Left ventricle myocardium inferior (tissue), 1 donor: ENCODE results near the gene BRD3. TPM values are rescaled to one million over a fixed set of nuclear protein-coding genes. Genes with fewer than 3 reads are reported as not detected.

Source experiments
- DNase-seq: peaks from one replicate; pipeline ENCODE4 v3.0.0-alpha.2; 2020
- H3K27ac ChIP-seq: fragments of 200-600 bp; replicated peaks from 2 replicates; pipeline ENCODE4 v1.8.0; 2021
- H3K27me3 ChIP-seq: fragments of 200-600 bp; 2 replicates; pipeline ENCODE4 v1.8.0; 2021; ENCODE audit warnings: low read depth
- H3K36me3 ChIP-seq: fragments of 200-600 bp; 2 replicates; pipeline ENCODE4 v1.8.0; 2021
- H3K4me1 ChIP-seq: fragments of 200-600 bp; 2 replicates; pipeline ENCODE4 v1.8.0; 2021
- H3K4me3 ChIP-seq: fragments of 200-600 bp; 2 replicates; pipeline ENCODE4 v1.8.0; 2021; ENCODE audit warnings: mild to moderate bottlenecking, moderate library complexity
- H3K9me3 ChIP-seq: fragments of 200-600 bp; replicated peaks from 2 replicates; pipeline ENCODE4 v1.8.0; 2021
- intact Hi-C: fragments of 100-400 bp; cut with micrococcal nuclease; formaldehyde crosslinking; loops from one replicate; pipeline ENCODE4 v1.11.0; 2022
- total RNA-seq: library from RNA; stranded (reverse); fragmentation: NEBNext Ultra II Directional; extraction: Animal tissue kit (Norgen Biotek cat#: 25700); gene quantifications from one replicate; pipeline ENCODE4 v1.2.1, GENCODE V29; 2021
- TF ChIP-seq, protein P1 (sequence below): fragments of 200-600 bp; IDR thresholded peaks from 2 replicates; pipeline ENCODE4 v1.8.0; 2021; ENCODE audit warnings: antibody characterized with exemption, mild to moderate bottlenecking, borderline replicate concordance
- donor health status: DM: no; HTN: yes; CAD: no; lungs with severe emphysema.

The BRD3 gene
- total RNA-seq, 1 donor from 2014 or later = 24.7 TPM

DNA sequence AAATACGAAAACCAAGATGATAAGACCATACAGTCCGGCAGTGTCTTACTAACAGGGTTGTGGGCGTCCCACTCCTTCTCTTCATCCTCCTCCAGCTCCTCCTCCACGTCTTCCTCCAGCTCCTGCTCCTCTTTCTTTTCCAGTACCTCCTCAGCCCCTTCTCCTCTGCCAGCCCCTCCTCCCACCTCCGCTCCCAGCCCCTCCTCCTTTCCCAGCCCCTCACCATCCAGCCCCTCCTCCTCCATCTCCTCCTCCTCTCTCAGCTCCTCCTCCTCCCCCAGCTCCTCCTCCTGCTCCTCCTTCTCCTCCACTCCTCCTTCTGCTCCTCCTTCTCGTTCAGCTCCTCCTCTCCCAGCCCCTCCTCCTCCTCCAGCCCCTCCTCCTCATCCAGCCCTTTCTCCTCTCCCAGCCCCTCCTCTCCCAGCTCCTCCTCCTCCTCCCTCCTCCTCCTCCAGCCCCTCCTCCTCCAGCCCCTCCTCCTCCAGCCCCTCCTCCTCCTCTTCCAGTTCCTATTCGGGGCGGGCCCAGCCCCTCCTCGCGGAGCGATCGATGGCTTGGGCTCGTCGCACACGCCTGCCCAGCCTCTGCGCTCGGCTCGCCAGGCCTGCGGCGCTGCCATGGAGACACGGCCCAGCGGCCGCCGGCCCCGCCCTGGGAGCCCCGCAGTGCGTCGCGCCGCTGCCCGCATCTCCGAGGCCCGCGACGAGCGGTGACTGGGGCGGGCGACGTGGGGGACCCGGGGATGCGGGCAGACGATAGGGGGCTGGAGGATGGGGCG lies 42.8 kb downstream of the BRD3 start, which contains the start of gene BRD3OS:
TSS of gene BRD3OS (plus strand) at position 654 of the 778 bp plus-strand sequence. CDS start 1,267 bp downstream, outside the sequence.
- intact Hi-C loops = no loop called here
- DNase-seq = peak; percentile 94
- H3K27me3 ChIP-seq = no peaks in the 10 kb centered on the region
- H3K27ac ChIP-seq = peak within 1 kb of the TSS; percentile 74
- no peaks in the 10 kb centered on the region for H3K9me3 ChIP-seq
- peak within 1 kb of the TSS; percentile 78 for H3K4me3 ChIP-seq
- TF ChIP-seq, protein P1, sequence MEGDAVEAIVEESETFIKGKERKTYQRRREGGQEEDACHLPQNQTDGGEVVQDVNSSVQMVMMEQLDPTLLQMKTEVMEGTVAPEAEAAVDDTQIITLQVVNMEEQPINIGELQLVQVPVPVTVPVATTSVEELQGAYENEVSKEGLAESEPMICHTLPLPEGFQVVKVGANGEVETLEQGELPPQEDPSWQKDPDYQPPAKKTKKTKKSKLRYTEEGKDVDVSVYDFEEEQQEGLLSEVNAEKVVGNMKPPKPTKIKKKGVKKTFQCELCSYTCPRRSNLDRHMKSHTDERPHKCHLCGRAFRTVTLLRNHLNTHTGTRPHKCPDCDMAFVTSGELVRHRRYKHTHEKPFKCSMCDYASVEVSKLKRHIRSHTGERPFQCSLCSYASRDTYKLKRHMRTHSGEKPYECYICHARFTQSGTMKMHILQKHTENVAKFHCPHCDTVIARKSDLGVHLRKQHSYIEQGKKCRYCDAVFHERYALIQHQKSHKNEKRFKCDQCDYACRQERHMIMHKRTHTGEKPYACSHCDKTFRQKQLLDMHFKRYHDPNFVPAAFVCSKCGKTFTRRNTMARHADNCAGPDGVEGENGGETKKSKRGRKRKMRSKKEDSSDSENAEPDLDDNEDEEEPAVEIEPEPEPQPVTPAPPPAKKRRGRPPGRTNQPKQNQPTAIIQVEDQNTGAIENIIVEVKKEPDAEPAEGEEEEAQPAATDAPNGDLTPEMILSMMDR = no peak
- peaks cover 16% of the 10 kb centered on the region for H3K4me1 ChIP-seq
- H3K36me3 ChIP-seq = peaks cover 2% of the 10 kb centered on the region

- Histone ChIP-seq H3K27me3 (no peaks in the 10 kb centered on the region), H3K27ac (peak overlapping the region; percentile 52), H3K9me3 (no peaks in the 10 kb centered on the region), H3K4me1 (peaks cover 16% of the 10 kb centered on the region), H3K4me3 (peak overlapping the region; percentile 78), H3K36me3 (no peaks in the 10 kb centered on the region)
- DNase-seq = no peak
- TF ChIP-seq, protein P1 = no peak
- intact Hi-C loops = no loop called here
Measured at GRCh38 chr9:134024214-134024792, 43.5 kb downstream of the BRD3 start.

DNA sequence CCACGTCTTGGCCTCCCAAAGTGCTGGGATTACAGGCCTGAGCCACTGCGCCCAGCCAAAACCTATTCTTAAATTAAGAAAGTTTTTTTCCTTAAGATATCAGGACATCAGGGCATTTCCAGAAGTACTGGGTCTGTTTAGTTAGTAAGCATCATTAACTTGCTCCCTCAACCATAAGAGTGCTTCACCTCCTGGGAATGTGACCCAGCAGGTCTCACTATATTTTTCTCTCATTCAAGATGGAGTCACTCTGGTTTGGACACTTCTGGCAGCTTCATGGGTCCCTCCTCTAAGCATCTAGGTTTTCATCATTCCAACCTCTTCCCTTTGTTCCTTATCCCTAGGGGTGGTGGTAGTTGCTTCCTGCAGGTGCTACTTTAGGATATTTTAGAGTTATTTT lies 52.9 kb downstream of the BRD3 start:
- TF ChIP-seq, protein P1 = no peak
- Histone ChIP-seq H3K27me3 (no peaks in the 10 kb centered on the region), H3K27ac (no peak overlapping the region), H3K4me3 (no peak overlapping the region), H3K36me3 (no peaks in the 10 kb centered on the region), H3K4me1 (no peaks in the 10 kb centered on the region), H3K9me3 (peaks cover 4% of the 10 kb centered on the region)
- intact Hi-C loops = no loop called here
- DNase-seq = no peak

GRCh38 chr9:134011401-134011800 lies 56.4 kb downstream of the BRD3 start:
- intact Hi-C loops = no loop called here
- no peak overlapping the region for H3K4me3 ChIP-seq
- no peaks in the 10 kb centered on the region for H3K36me3 ChIP-seq
- H3K4me1 ChIP-seq = no peaks in the 10 kb centered on the region
- H3K27me3 ChIP-seq = peaks cover 9% of the 10 kb centered on the region
- TF ChIP-seq, protein P1 = no peak
- no peak overlapping the region for H3K27ac ChIP-seq
- H3K9me3 ChIP-seq = peaks cover 4% of the 10 kb centered on the region
- DNase-seq = no peak

DNA sequence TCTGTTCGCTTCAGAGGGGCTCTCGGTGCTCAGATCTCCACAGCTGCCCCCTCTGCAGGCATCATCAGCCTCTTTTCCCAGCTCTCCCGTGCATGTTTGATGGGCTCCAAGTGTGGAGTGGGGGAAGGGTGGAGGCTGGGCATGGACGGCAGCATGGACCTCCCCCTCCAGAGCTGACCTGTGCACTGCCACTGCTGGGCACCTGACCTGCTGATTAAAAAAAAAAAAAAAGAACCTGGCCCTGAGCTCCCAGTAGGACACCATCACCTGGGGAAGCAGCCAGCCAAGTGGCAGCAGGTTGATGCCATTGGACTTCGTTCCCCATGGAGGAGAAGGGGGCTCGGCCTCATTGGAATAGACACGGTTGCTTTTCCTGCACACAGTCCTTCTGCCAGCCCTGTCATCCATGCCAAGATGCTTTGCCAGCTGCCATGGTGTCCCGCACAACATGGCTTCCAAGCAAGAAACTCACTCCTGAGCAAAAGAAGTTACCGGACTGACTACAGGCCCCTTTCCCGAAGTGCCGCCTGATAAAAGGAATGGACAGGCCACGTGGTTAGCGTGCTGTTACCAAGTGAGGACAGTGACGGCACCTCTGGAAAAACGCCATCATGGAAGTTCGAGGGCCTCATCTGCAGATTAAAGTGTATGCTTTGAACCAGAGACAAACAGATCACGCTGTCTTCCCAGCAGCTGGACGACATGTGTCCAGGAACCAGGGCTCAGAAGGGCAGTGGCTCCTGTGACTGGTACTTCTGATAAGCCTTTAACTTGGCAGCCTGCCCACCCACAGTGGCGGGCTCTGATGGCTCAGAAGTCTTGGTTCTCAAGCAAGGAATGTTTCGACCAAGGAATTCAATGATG lies 57.3 kb downstream of the BRD3 start:
- no peak overlapping the region for H3K27ac ChIP-seq
- DNase-seq = no peak
- H3K27me3 ChIP-seq = peaks cover 12% of the 10 kb centered on the region
- TF ChIP-seq, protein P1 = no peak
- H3K9me3 ChIP-seq = peaks cover 4% of the 10 kb centered on the region
- intact Hi-C loops = no loop called here
- H3K36me3 ChIP-seq = no peaks in the 10 kb centered on the region
- no peak overlapping the region for H3K4me3 ChIP-seq
- no peaks in the 10 kb centered on the region for H3K4me1 ChIP-seq
